Nephron progenitor cell (in vitro differentiated cells): ENCODE data around the gene AXIN2.

Experiments
- DNase-seq: peaks from one replicate; pipeline ENCODE4 v3.0.0; 2021
- H3K27ac Mint-ChIP-seq: 2 replicates; pipeline ENCODE4 v1.8.0; 2021; ENCODE audit warnings: mild to moderate bottlenecking, moderate library complexity, mixed read lengths
- H3K27me3 Mint-ChIP-seq: 2 replicates; pipeline ENCODE4 v1.8.0; 2021; ENCODE audit warnings: mild to moderate bottlenecking, low read depth, mixed read lengths; ENCODE audit not compliant: poor library complexity
- H3K36me3 Mint-ChIP-seq: 2 replicates; pipeline ENCODE4 v1.8.0; 2021; ENCODE audit warnings: low read depth, mixed read lengths
- H3K4me1 Mint-ChIP-seq: 2 replicates; pipeline ENCODE4 v1.8.0; 2021; ENCODE audit warnings: mixed read lengths
- H3K4me3 Mint-ChIP-seq: 2 replicates; pipeline ENCODE4 v1.8.0; 2021; ENCODE audit warnings: mild to moderate bottlenecking, moderate library complexity, mixed read lengths
- H3K9me3 Mint-ChIP-seq: 2 replicates; pipeline ENCODE4 v1.8.0; 2021; ENCODE audit warnings: mild to moderate bottlenecking, moderate library complexity, mixed read lengths
- CTCF ChIP-seq: fragments of 200-600 bp; sonication (generic); IDR thresholded peaks from 2 replicates; pipeline ENCODE4 v1.5.0; 2021; ENCODE audit warnings: antibody characterized with exemption

AXIN2 gene

GRCh38 chr17:65554553-65555223, 6.8 kb downstream of the AXIN2 start:
- peaks cover 6% of the 10 kb centered on the region for H3K4me1 Mint-ChIP-seq
- DNase-seq, result peak; percentile 27
- no peaks in the 10 kb centered on the region for H3K27me3 Mint-ChIP-seq
- H3K27ac Mint-ChIP-seq, result peak overlapping the region; percentile 75
- no peak overlapping the region for H3K4me3 Mint-ChIP-seq
- H3K36me3 Mint-ChIP-seq, result peaks cover 21% of the 10 kb centered on the region
- no peak for TF ChIP-seq CTCF
- H3K9me3 Mint-ChIP-seq, result no peaks in the 10 kb centered on the region

GRCh38 chr17:65553646-65554552, 7.5 kb downstream of the AXIN2 start:
- DNase-seq, result no peak
- Mint-ChIP-seq H3K27me3 (no peaks in the 10 kb centered on the region), H3K9me3 (no peaks in the 10 kb centered on the region), H3K27ac (peak overlapping the region; percentile 75), H3K36me3 (peaks cover 29% of the 10 kb centered on the region), H3K4me3 (peak overlapping the region; percentile 52), H3K4me1 (no peaks in the 10 kb centered on the region)
- TF ChIP-seq CTCF, result no peak

GRCh38 chr17:65553009-65553645, 8.3 kb downstream of the AXIN2 start:
- no peak for TF ChIP-seq CTCF
- peak overlapping the region; percentile 52 for H3K4me3 Mint-ChIP-seq
- H3K4me1 Mint-ChIP-seq, result peaks cover 2% of the 10 kb centered on the region
- H3K27ac Mint-ChIP-seq, result peak overlapping the region; percentile 44
- no peak for DNase-seq
- H3K27me3 Mint-ChIP-seq, result no peaks in the 10 kb centered on the region
- peaks cover 37% of the 10 kb centered on the region for H3K36me3 Mint-ChIP-seq
- H3K9me3 Mint-ChIP-seq, result no peaks in the 10 kb centered on the region

- Mint-ChIP-seq H3K9me3 (no peaks in the 10 kb centered on the region), H3K27me3 (no peaks in the 10 kb centered on the region), H3K4me1 (peaks cover 11% of the 10 kb centered on the region), H3K4me3 (peak overlapping the region; percentile 24), H3K36me3 (peaks cover 45% of the 10 kb centered on the region), H3K27ac (peak overlapping the region; percentile 20)
- no peak for DNase-seq
- no peak for TF ChIP-seq CTCF
Observed at GRCh38 chr17:65552214-65552613, 9.2 kb downstream of the AXIN2 start.

GRCh38 chr17:65551267-65552040, 10.0 kb downstream of the AXIN2 start:
- Mint-ChIP-seq H3K4me1 (peaks cover 19% of the 10 kb centered on the region), H3K27ac (peak overlapping the region; percentile 86), H3K4me3 (peak overlapping the region; percentile 44), H3K9me3 (no peaks in the 10 kb centered on the region), H3K27me3 (no peaks in the 10 kb centered on the region), H3K36me3 (peaks cover 45% of the 10 kb centered on the region)
- no peak for TF ChIP-seq CTCF
- DNase-seq, result no peak
